Thyroid gland (tissue), 4 donors: ENCODE measurements around the gene SYNRG. TPM values are rescaled to one million over a fixed set of nuclear protein-coding genes. Genes with fewer than 3 reads are reported as not detected.

Source experiments
- DNase-seq, 2 donors: peaks; one replicate each; pipeline ENCODE4 v3.0.0-alpha.2; 2019
- H3K27ac ChIP-seq, 3 donors: fragments of 200-600 bp; sonication (generic); 1 replicate in 2 of 3; 2 replicates in 1 of 3; pipeline ENCODE4 v1.5.1; 2016 to 2019; ENCODE audit warnings: mild to moderate bottlenecking in 1 of 3, moderate library complexity in 1 of 3
- H3K27me3 ChIP-seq: fragments of 200-600 bp; sonication (generic); one replicate; pipeline ENCODE4 v1.5.1; 2019
- H3K36me3 ChIP-seq, 2 donors: fragments of 200-600 bp; sonication (generic); one replicate each; pipeline ENCODE4 v1.5.1; 2016 to 2019
- H3K4me1 ChIP-seq, 2 donors: fragments of 200-600 bp; sonication (generic); one replicate each; pipeline ENCODE4 v1.5.1; 2017 to 2019
- H3K4me3 ChIP-seq, 3 donors: fragments of 200-600 bp; sonication (generic); replicated peaks in 1 of 3; 1 replicate in 2 of 3; 2 replicates in 1 of 3; pipeline ENCODE4 v1.5.1; 2016; ENCODE audit warnings: mild to moderate bottlenecking in 1 of 3
- H3K9me3 ChIP-seq: fragments of 200-600 bp; sonication (generic); one replicate; pipeline ENCODE4 v1.5.1; 2017
- CTCF ChIP-seq, 6 experiments: fragments of 200-600 bp in 3 of 6; fragments of 450-650 bp in 3 of 6; sonication (generic) in 3 of 6; IDR thresholded peaks; one replicate each; pipeline ENCODE4 v1.5.1; 2016 to 2019; ENCODE audit warnings: antibody characterized with exemption in 6 of 6, mild to moderate bottlenecking in 2 of 6, inconsistent platforms in 1 of 6, moderate library complexity in 1 of 6
- POLR2A ChIP-seq, 2 donors: fragments of 450-650 bp; IDR thresholded peaks; one replicate each; pipeline ENCODE4 v1.6.1; 2017; ENCODE audit warnings: antibody characterized with exemption in 2 of 2, mild to moderate bottlenecking in 2 of 2, moderate library complexity in 1 of 2
- WGBS, 2 donors: methylation state at CpG; one replicate each; pipeline ENCODE4 v1.1.5; 2017; 5-methylcytosine and 5-hydroxymethylcytosine counted together
- intact Hi-C: fragments of 100-400 bp; cut with DNase I; formaldehyde crosslinking; loops from one replicate; pipeline ENCODE4 v1.15.1; 2023
- total RNA-seq, 4 donors: library from RNA; depleted of rRNA; stranded (reverse); fragments of >200 nt; gene quantifications; one replicate each; pipeline ENCODE4 v1.2.3, GENCODE V29; 2016

SYNRG gene
- total RNA-seq, 4 donors from 2014 or later, result 33.4 to 54.1 (median 41.6) TPM

GRCh38 chr17:37502009-37502936 is 106.9 kb downstream of the SYNRG start:
- DNase-seq, result no peak
- Histone ChIP-seq H3K27me3 (no peaks in the 10 kb centered on the region), H3K27ac (no peak overlapping the region), H3K9me3 (no peaks in the 10 kb centered on the region), H3K36me3 (no peaks in the 10 kb centered on the region), H3K4me3 (no peak overlapping the region), H3K4me1 (peaks cover 14 to 16% of the 10 kb centered on the region in 2 donors)
- 88% methylated on average over 10 of the region's 10 CpGs for WGBS, 2 donors
- intact Hi-C loops, result no loop called here
- no peak for TF ChIP-seq POLR2A (IDR thresholded peaks at IDR 0.05)
- TF ChIP-seq CTCF (IDR thresholded peaks at IDR 0.05), result no peak

GRCh38 chr17:37500378-37500777 is 108.8 kb downstream of the SYNRG start:
- no peaks in the 10 kb centered on the region for H3K9me3 ChIP-seq
- intact Hi-C loops, result no loop called here
- no peak for DNase-seq
- H3K4me3 ChIP-seq, result no peak overlapping the region
- no peaks in the 10 kb centered on the region for H3K36me3 ChIP-seq
- no peaks in the 10 kb centered on the region for H3K27me3 ChIP-seq
- TF ChIP-seq POLR2A (IDR thresholded peaks at IDR 0.05) (no peak), CTCF (IDR thresholded peaks at IDR 0.05) (no peak)
- peaks cover 14 to 18% of the 10 kb centered on the region in 2 donors for H3K4me1 ChIP-seq
- H3K27ac ChIP-seq, result no peak overlapping the region

GRCh38 chr17:37494971-37495370 is 114.2 kb downstream of the SYNRG start:
- H3K9me3 ChIP-seq, result no peaks in the 10 kb centered on the region
- H3K36me3 ChIP-seq, result no peaks in the 10 kb centered on the region
- intact Hi-C loops, result no loop called here
- TF ChIP-seq CTCF (IDR thresholded peaks at IDR 0.05), result no peak
- no peak for TF ChIP-seq POLR2A (IDR thresholded peaks at IDR 0.05)
- WGBS, 2 donors, result 71 to 75% methylated on average over 8 of the region's 8 CpGs
- H3K4me3 ChIP-seq, result no peak overlapping the region
- peak overlapping the region in 2 of 3 donors; percentile 11 to 43 for H3K27ac ChIP-seq
- no peak for DNase-seq
- peaks cover 36 to 40% of the 10 kb centered on the region in 2 donors for H3K4me1 ChIP-seq
- H3K27me3 ChIP-seq, result no peaks in the 10 kb centered on the region

GRCh38 chr17:37494401-37494831 is 114.8 kb downstream of the SYNRG start:
- intact Hi-C loops, result no loop called here
- peak overlapping the region in 2 of 3 donors; percentile 11 to 43 for H3K27ac ChIP-seq
- WGBS, 2 donors, result 51 to 60% methylated on average over 3 of the region's 3 CpGs
- TF ChIP-seq CTCF (IDR thresholded peaks at IDR 0.05), result no peak
- TF ChIP-seq POLR2A (IDR thresholded peaks at IDR 0.05), result no peak
- H3K9me3 ChIP-seq, result no peaks in the 10 kb centered on the region
- no peaks in the 10 kb centered on the region for H3K36me3 ChIP-seq
- peak in 1 of 2 donors; percentile 19 for DNase-seq
- no peak overlapping the region for H3K4me3 ChIP-seq
- H3K27me3 ChIP-seq, result no peaks in the 10 kb centered on the region
- H3K4me1 ChIP-seq, result peaks cover 36 to 40% of the 10 kb centered on the region in 2 donors
